ENCODE data around the gene ZNF497.

Gene ZNF497

GRCh38 chr19:58397533-58398037 is 35.0 kb upstream of the ZNF497 start:
- DNase-seq (ENCODE audit: low read depth), result no peak
- H3K4me3 ChIP-seq (ENCODE audit: low read length), result no peak overlapping the region
- TF ChIP-seq CTCF (conservative IDR thresholded peaks at IDR 0.05; ENCODE audit: low read length), result no peak

- no peak for DNase-seq (ENCODE audit: low read depth)
- no peak overlapping the region for H3K4me3 ChIP-seq (ENCODE audit: low read length)
- TF ChIP-seq CTCF (conservative IDR thresholded peaks at IDR 0.05; ENCODE audit: low read length), result no peak
Measured at GRCh38 chr19:58396691-58397532, 34.4 kb upstream of the ZNF497 start.

GRCh38 chr19:58395979-58396627 is 33.6 kb upstream of the ZNF497 start:
- no peak overlapping the region for H3K4me3 ChIP-seq (ENCODE audit: low read length)
- TF ChIP-seq CTCF (conservative IDR thresholded peaks at IDR 0.05; ENCODE audit: low read length), result no peak
- DNase-seq (ENCODE audit: low read depth), result no peak

GRCh38 chr19:58395220-58395978 is 32.8 kb upstream of the ZNF497 start, which contains the start of gene RNF225:
Gene RNF225 (plus strand): TSS chr19:58395656. CDS start chr19:58396090, 434 bp downstream.
- no peak for DNase-seq (ENCODE audit: low read depth)
- no peak for TF ChIP-seq CTCF (conservative IDR thresholded peaks at IDR 0.05; ENCODE audit: low read length)
- no peak within 1 kb of the TSS for H3K4me3 ChIP-seq (ENCODE audit: low read length)

GRCh38 chr19:58394821-58395219 is 32.3 kb upstream of the ZNF497 start:
- DNase-seq (ENCODE audit: low read depth), result no peak
- no peak for TF ChIP-seq CTCF (conservative IDR thresholded peaks at IDR 0.05; ENCODE audit: low read length)
- H3K4me3 ChIP-seq (ENCODE audit: low read length), result no peak overlapping the region

GRCh38 chr19:58393725-58394033 is 31.1 kb upstream of the ZNF497 start:
- no peak for DNase-seq (ENCODE audit: low read depth)
- TF ChIP-seq CTCF (conservative IDR thresholded peaks at IDR 0.05; ENCODE audit: low read length), result no peak
- no peak overlapping the region for H3K4me3 ChIP-seq (ENCODE audit: low read length)

Data from AG10803 (cell line).